H1 (cell line): ENCODE results near the gene GDPD5.

Experiments
- MAFK ChIP-seq: IDR thresholded peaks from 2 replicates; pipeline ENCODE4 v1.6.1; 2012; ENCODE audit warnings: low read depth, mild to moderate bottlenecking, improper control_type of control experiment, low read length
- POLR2AphosphoS5 ChIP-seq: IDR thresholded peaks from 2 replicates; pipeline ENCODE4 v1.6.1; 2011; ENCODE audit warnings: low read depth, low read length
- SIN3A ChIP-seq, 2 experiments: IDR thresholded peaks in 1 of 2; conservative IDR thresholded peaks in 1 of 2; 2 replicates each; pipeline ENCODE4 v1.6.1; 2011 to 2012; ENCODE audit warnings: low read length in 2 of 2, improper control_type of control experiment in 1 of 2, low read depth in 1 of 2, mild to moderate bottlenecking in 1 of 2
- SIRT6 ChIP-seq: IDR thresholded peaks from one replicate; pipeline ENCODE4 v1.7.1; 2012; ENCODE audit warnings: low read length, inconsistent platforms
- SP1 ChIP-seq: IDR thresholded peaks from 2 replicates; pipeline ENCODE4 v1.6.1; 2011; ENCODE audit warnings: low read depth, low read length

DNA sequence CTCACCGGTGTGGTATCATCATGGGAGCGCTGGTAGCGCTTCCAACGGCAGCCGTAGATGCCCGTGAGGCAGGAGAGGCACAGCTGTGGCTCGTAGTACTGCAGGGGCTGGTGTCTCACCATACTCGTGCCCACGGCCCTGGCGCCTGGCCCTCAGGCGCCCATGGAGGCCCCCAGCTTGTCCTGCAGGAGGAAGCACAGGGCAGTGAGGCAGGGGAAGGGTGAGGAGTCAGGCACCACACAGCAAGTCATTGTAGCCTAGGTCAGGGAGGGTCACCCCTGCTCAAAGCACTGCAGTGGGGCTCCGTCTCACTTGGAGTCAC lies 48.2 kb downstream of the GDPD5 start:
- TF ChIP-seq SIN3A (conservative IDR thresholded peaks at IDR 0.05 in 1 of 2, IDR thresholded peaks at IDR 0.05 in 1 of 2; ENCODE audit: low read depth in 1 of 2, low read length in 2 of 2) (no peak), SIRT6 (no peak), MAFK (no peak), POLR2AphosphoS5 (no peak), SP1 (no peak)
